Measurements from ENCODE around the gene KIF26A. TPM values are rescaled to one million over a fixed set of nuclear protein-coding genes. Genes with fewer than 3 reads are reported as not detected.

KIF26A gene
- total and polyA plus RNA-seq, 2 of the 4 experiments (the other 2 are of a cell fraction), result not detected

DNA sequence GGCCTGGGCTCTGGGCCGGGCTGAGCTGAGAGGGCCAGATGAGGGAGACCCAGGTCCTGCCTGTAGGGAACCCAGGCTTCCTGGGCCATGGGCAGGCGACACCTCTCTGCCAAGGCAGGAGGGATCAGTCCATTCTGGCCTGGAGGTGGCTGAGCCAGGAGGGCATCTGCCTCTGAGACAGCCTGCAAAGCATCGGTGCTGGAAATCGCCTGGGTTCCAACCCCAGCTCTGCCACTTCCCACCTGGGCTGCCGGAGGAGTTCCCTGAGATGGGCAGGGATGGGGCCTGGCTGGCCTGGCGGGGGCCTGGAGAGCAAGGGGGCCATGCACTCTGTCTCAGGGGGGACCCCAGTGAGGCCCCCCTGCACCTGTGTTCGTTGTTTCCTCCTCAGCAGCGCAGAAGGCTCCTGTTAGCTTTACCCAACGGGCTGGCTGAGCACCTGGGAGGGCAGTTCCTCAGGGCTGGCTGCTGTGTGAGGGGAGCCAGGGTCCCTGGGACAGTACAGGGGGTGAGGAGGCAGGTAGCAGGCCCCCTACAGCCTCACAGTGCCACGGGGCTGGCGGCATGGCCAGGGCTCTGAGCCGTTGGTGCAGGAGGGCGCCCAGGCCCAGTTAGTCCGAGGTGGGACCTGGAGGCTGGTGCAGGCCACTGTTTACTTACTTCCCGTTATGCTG lies 50.5 kb downstream of the KIF26A start:
- Histone ChIP-seq H3K9me1 (ENCODE audit: insufficient read depth, low read length) (no peaks in the 10 kb centered on the region), H3K36me3 (ENCODE audit: control insufficient read depth, insufficient read depth, low read length) (no peaks in the 10 kb centered on the region), H2BK120ac (ENCODE audit: low read depth, low read length) (no peak overlapping the region), H4K20me1 (ENCODE audit: insufficient read depth, low read length) (no peaks in the 10 kb centered on the region), H3K4ac (ENCODE audit: low read depth, low read length) (no peak overlapping the region), H2BK15ac (ENCODE audit: low read depth, low read length) (no peak overlapping the region), H4K91ac (ENCODE audit: insufficient read depth, low read depth, low read length) (no peak overlapping the region), H2AK9ac (replicated peaks; ENCODE audit: low read depth, low read length, poor library complexity) (no peak overlapping the region), H3K4me1 (ENCODE audit: control insufficient read depth, insufficient read depth, low read length) (no peaks in the 10 kb centered on the region), H4K8ac (ENCODE audit: low read depth in 2 of 2, low read length in 2 of 2) (no peak overlapping the region), H3K14ac (replicated peaks; ENCODE audit: low read depth, low read length) (no peak overlapping the region), H2BK20ac (ENCODE audit: low read depth, low read length) (no peak overlapping the region), H3K9ac (ENCODE audit: low read depth, low read length) (no peak overlapping the region), H2BK5ac (ENCODE audit: low read depth, low read length, poor library complexity, severe bottlenecking) (no peak overlapping the region), H3K56ac (ENCODE audit: extremely low read depth, insufficient read depth, low read length) (no peak overlapping the region), H3K18ac (ENCODE audit: low read depth, low read length) (no peak overlapping the region), H2AFZ (replicated peaks; ENCODE audit: low read length, poor library complexity) (no peak overlapping the region), H3K27ac (ENCODE audit: insufficient read depth, low read length) (no peak overlapping the region), H3K23ac (ENCODE audit: low read depth, low read length) (no peak overlapping the region), H4K5ac (ENCODE audit: low read depth, low read length) (no peak overlapping the region), H3K4me2 (ENCODE audit: low read depth, low read length) (no peak overlapping the region), H3K9me3 (ENCODE audit: control insufficient read depth, insufficient read depth, low read length) (peaks cover 25% of the 10 kb centered on the region; the same call in 1 of the 2 replicates), H3K79me1 (ENCODE audit: low read depth in 1 of 2, low read length in 2 of 2) (no peaks in the 10 kb centered on the region), H3K4me3 (ENCODE audit: insufficient read depth, low read depth, low read length) (no peak overlapping the region), H2AK5ac (ENCODE audit: low read depth, low read length) (no peak overlapping the region), H3K27me3 (ENCODE audit: control insufficient read depth, insufficient read depth, low read length) (no peaks in the 10 kb centered on the region)
- no peak for DNase-seq
- TF ChIP-seq RCOR1 (IDR thresholded peaks at IDR 0.05; ENCODE audit: insufficient replicate concordance, low read length), result no peak
- TF ChIP-seq CEBPB (IDR thresholded peaks at IDR 0.05; ENCODE audit: low read depth, low read length), result no peak
- TF ChIP-seq NFE2L2 (IDR thresholded peaks at IDR 0.05; ENCODE audit: low read depth, low read length), result no peak
- no peak for TF ChIP-seq MAFK (IDR thresholded peaks at IDR 0.05; ENCODE audit: low read depth, low read length)
- TF ChIP-seq MXI1 (IDR thresholded peaks at IDR 0.05; ENCODE audit: borderline replicate concordance, low read depth, low read length), result no peak
- no peak for TF ChIP-seq MAZ (IDR thresholded peaks at IDR 0.05; ENCODE audit: borderline replicate concordance, low read depth, low read length)
- TF ChIP-seq, protein P1, sequence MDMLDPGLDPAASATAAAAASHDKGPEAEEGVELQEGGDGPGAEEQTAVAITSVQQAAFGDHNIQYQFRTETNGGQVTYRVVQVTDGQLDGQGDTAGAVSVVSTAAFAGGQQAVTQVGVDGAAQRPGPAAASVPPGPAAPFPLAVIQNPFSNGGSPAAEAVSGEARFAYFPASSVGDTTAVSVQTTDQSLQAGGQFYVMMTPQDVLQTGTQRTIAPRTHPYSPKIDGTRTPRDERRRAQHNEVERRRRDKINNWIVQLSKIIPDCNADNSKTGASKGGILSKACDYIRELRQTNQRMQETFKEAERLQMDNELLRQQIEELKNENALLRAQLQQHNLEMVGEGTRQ (IDR thresholded peaks at IDR 0.05; ENCODE audit: low read depth, low read length), result no peak
- TF ChIP-seq, protein P2, sequence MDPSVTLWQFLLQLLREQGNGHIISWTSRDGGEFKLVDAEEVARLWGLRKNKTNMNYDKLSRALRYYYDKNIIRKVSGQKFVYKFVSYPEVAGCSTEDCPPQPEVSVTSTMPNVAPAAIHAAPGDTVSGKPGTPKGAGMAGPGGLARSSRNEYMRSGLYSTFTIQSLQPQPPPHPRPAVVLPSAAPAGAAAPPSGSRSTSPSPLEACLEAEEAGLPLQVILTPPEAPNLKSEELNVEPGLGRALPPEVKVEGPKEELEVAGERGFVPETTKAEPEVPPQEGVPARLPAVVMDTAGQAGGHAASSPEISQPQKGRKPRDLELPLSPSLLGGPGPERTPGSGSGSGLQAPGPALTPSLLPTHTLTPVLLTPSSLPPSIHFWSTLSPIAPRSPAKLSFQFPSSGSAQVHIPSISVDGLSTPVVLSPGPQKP (IDR thresholded peaks at IDR 0.05; ENCODE audit: borderline replicate concordance, low read depth, low read length), result no peak
- no peak for TF ChIP-seq FOS (IDR thresholded peaks at IDR 0.05; ENCODE audit: low read depth, low read length)
- no peak for TF ChIP-seq RFX5 (IDR thresholded peaks at IDR 0.05; ENCODE audit: low read depth, low read length)
- no peak for TF ChIP-seq RAD21 (IDR thresholded peaks at IDR 0.05; ENCODE audit: low read length)
- TF ChIP-seq, protein P3, sequence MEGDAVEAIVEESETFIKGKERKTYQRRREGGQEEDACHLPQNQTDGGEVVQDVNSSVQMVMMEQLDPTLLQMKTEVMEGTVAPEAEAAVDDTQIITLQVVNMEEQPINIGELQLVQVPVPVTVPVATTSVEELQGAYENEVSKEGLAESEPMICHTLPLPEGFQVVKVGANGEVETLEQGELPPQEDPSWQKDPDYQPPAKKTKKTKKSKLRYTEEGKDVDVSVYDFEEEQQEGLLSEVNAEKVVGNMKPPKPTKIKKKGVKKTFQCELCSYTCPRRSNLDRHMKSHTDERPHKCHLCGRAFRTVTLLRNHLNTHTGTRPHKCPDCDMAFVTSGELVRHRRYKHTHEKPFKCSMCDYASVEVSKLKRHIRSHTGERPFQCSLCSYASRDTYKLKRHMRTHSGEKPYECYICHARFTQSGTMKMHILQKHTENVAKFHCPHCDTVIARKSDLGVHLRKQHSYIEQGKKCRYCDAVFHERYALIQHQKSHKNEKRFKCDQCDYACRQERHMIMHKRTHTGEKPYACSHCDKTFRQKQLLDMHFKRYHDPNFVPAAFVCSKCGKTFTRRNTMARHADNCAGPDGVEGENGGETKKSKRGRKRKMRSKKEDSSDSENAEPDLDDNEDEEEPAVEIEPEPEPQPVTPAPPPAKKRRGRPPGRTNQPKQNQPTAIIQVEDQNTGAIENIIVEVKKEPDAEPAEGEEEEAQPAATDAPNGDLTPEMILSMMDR (conservative IDR thresholded peaks at IDR 0.05; ENCODE audit: low read depth, low read length), result no peak
- TF ChIP-seq SMC3 (IDR thresholded peaks at IDR 0.05; ENCODE audit: low read depth, low read length), result no peak
- no peak for TF ChIP-seq BHLHE40 (IDR thresholded peaks at IDR 0.05; ENCODE audit: low read depth, low read length)
- TF ChIP-seq CHD1 (IDR thresholded peaks at IDR 0.05; ENCODE audit: low read depth, low read length), result no peak
- TF ChIP-seq POLR2A (IDR thresholded peaks at IDR 0.05; ENCODE audit: low read depth, low read length), result no peak
- ChIA-PET POLR2A (ENCODE audit: unreplicated experiment) (no interaction called here), CTCF (no interaction called here)
- dilution Hi-C loops (cut with HindIII; ENCODE audit: low sequenced_read_pairs, unreplicated experiment) (no loop called here), intact Hi-C loops (cut with micrococcal nuclease) (no loop called here), in situ Hi-C loops (cut with MboI; ENCODE audit: low sequenced_read_pairs) (no loop called here)
- WGBS, 2 experiments (ENCODE audit: extremely low coverage in 2 of 2, insufficient read length in 1 of 2), result 0% methylated on average over 1 of the region's 15 CpGs; no CpG with 5 or more reads in 1 of the 2 experiments
- no TSS peak for BruUV-seq (replicated peaks)
- no peak for ATAC-seq (ENCODE audit: low read depth)

Measured in IMR-90 (cell line).